ENCODE results near the gene ITK. TPM values are rescaled to one million over a fixed set of nuclear protein-coding genes. Genes with fewer than 3 reads are reported as not detected.

ITK gene
- total and polyA plus RNA-seq, 9 donors, result 0.35 to 2.1 (median 1.5) TPM

DNA sequence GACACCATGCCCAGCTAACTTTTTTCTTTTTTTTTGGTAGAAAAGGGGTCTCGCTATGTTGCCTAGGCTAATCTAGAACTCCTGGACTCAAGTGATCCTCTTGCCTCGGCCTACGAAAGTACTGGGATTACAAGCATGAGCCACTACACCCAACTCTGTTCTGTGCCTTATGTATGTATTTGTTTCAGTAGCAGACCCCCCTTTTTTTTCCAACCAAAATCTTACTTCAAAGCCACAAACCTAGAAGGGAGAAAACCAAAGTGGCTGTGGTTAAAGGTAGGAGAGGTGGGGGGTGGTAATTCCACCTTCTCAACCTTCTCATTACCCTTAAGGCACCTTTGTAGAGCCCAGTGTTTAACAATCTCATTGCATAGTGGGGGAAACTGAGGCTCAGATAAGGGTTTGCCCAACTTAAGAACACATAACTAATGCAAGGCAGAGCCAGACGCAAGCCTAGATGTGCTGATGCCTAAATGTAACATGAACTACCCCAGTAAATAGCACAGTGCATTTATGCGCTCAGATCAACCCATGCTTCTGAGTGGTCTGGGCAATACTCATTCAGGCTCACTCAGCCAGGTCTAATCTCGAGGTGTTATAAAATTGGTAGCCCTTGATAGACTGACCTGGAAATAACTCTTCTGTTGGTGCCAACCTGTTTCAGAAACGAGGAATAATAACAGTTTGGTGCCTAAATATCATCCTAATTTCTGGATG, 33.0 kb downstream of the ITK start:
- Histone ChIP-seq H3K9me3 (no peaks in the 10 kb centered on the region), H3K27me3 (no peaks in the 10 kb centered on the region), H3K27ac (no peak overlapping the region), H3K4me3 (no peak overlapping the region), H3K4me1 (ENCODE audit: insufficient read depth) (peaks cover 4% of the 10 kb centered on the region), H3K36me3 (no peaks in the 10 kb centered on the region)
- intact Hi-C loops (cut with DNase I), result no loop called here
- WGBS, 3 donors, result 84 to 92% (median 89%) methylated on average over 7 of the region's 7 CpGs
- TF ChIP-seq CTCF (IDR thresholded peaks at IDR 0.05), result no peak
- TF ChIP-seq POLR2A (IDR thresholded peaks at IDR 0.05), result no peak
- TF ChIP-seq EP300 (IDR thresholded peaks at IDR 0.05), result no peak
- DNase-seq, result no peak

- intact Hi-C loops (cut with DNase I), result no loop called here
- H3K4me3 ChIP-seq, result no peak overlapping the region
- H3K9me3 ChIP-seq, result no peaks in the 10 kb centered on the region
- DNase-seq, result no peak
- no peak overlapping the region for H3K27ac ChIP-seq
- H3K27me3 ChIP-seq, result no peaks in the 10 kb centered on the region
- TF ChIP-seq CTCF (IDR thresholded peaks at IDR 0.05) (no peak), EP300 (IDR thresholded peaks at IDR 0.05) (no peak), POLR2A (IDR thresholded peaks at IDR 0.05) (no peak)
- H3K36me3 ChIP-seq, result no peaks in the 10 kb centered on the region
- H3K4me1 ChIP-seq (ENCODE audit: insufficient read depth), result peaks cover 4% of the 10 kb centered on the region
These were observed 33.8 kb downstream of the ITK start for GRCh38 chr5:157214415-157214814.

DNA sequence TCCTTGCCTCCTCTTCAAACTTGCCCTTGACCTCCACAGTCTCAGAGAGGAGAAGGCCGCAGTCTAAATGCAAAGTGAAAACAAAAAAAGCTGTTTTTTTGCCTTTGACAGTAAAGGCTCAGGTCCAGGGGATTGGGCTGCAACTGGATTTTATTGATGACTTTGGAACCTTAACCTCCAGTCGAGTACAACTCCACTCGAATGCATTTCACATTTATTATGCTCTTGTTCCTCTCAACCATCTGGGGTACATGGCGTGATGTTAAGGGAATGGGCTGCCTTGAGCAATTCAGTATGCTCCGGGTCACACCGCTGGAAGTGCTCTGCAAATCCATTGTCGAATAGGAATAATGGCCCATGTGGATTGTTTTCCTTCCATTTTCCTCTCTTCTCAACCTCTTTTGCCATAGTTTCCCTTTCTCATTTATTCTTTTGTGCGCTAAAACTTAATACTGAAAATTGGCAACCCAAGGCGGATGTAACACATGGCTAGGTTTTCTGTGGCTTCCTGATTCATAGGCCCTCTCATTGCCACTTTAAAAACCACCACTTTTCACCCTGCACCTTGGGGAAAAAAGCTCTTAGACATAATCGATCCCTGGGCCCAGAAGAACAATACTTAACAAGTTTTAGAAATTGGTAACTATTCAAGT, 34.3 kb downstream of the ITK start:
- DNase-seq, result no peak
- TF ChIP-seq EP300 (IDR thresholded peaks at IDR 0.05) (no peak), CTCF (IDR thresholded peaks at IDR 0.05) (no peak), POLR2A (IDR thresholded peaks at IDR 0.05) (no peak)
- no peak overlapping the region for H3K4me3 ChIP-seq
- H3K36me3 ChIP-seq, result no peaks in the 10 kb centered on the region
- H3K9me3 ChIP-seq, result no peaks in the 10 kb centered on the region
- H3K27me3 ChIP-seq, result no peaks in the 10 kb centered on the region
- H3K27ac ChIP-seq, result no peak overlapping the region
- peaks cover 4% of the 10 kb centered on the region for H3K4me1 ChIP-seq (ENCODE audit: insufficient read depth)
- 76 to 80% (median 78%) methylated on average over 10 of the region's 10 CpGs for WGBS, 3 donors
- intact Hi-C loops (cut with DNase I), result no loop called here

DNA sequence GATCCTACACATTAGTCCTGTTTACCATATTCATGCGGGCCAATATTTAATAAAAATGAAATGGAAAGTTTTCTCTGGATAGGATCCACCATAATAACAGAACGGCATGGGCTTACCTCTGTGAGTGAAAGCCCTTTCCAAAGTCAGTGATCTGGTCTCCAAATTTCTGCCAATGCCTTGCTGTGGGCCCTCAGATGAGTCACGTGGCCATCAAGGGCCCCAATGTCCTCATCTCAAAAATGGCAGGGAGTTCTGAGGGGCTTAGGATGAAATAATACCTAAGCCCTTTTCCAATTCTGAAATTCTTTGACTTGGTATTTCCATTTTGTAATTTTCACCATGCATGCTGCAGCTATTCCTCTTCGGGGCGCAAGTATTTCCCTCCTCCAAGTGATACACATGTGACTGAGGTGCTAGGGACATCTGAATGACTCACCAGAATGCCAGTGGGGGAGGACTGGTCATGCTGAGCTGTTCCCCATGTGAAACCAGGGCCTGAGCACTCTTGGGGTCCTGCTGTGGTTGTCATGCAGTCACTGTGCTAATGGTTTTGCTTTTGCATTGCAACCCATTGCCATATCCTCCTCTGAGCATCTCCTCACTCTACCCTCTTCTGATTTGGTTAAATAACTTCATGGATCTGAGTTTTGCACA, 35.0 kb downstream of the ITK start:
- no peak overlapping the region for H3K27ac ChIP-seq
- no peaks in the 10 kb centered on the region for H3K27me3 ChIP-seq
- TF ChIP-seq EP300 (IDR thresholded peaks at IDR 0.05) (no peak), CTCF (IDR thresholded peaks at IDR 0.05) (no peak), POLR2A (IDR thresholded peaks at IDR 0.05) (no peak)
- no peak overlapping the region for H3K4me3 ChIP-seq
- no peak for DNase-seq
- 83 to 90% (median 90%) methylated on average over 5 of the region's 5 CpGs for WGBS, 3 donors
- H3K36me3 ChIP-seq, result no peaks in the 10 kb centered on the region
- intact Hi-C loops (cut with DNase I), result no loop called here
- H3K4me1 ChIP-seq (ENCODE audit: insufficient read depth), result peaks cover 4% of the 10 kb centered on the region
- no peaks in the 10 kb centered on the region for H3K9me3 ChIP-seq
